ENCODE results near the gene PTPRE. TPM values are rescaled to one million over a fixed set of nuclear protein-coding genes. Genes with fewer than 3 reads are reported as not detected.

PTPRE gene
- total RNA-seq, 1 donor from 2014 or later = 13.8 TPM

DNA sequence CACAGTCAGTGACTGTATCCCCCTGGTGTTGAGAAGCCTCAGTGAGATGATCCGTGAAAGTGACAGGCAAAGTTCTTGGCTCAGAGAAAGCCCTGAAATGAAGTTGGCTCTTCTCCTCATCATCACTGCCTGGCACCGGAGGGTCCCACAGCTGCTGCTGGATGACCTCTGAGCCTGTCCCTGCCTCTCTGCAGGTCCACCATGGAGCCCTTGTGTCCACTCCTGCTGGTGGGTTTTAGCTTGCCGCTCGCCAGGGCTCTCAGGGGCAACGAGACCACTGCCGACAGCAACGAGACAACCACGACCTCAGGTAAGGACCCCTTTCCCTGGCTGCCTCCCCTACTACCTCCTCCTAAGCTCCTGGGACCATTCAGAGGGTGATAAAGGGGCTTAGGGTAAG, 133.8 kb downstream of the PTPRE start:
- Histone ChIP-seq H3K9me3 (replicated peaks) (no peaks in the 10 kb centered on the region), H3K36me3 (no peaks in the 10 kb centered on the region), H3K27ac (replicated peaks) (no peak overlapping the region), H3K27me3 (ENCODE audit: low read depth) (no peaks in the 10 kb centered on the region), H3K4me1 (peaks cover 25% of the 10 kb centered on the region), H3K4me3 (no peak overlapping the region)
- no peak for DNase-seq
- TF ChIP-seq, protein P1, sequence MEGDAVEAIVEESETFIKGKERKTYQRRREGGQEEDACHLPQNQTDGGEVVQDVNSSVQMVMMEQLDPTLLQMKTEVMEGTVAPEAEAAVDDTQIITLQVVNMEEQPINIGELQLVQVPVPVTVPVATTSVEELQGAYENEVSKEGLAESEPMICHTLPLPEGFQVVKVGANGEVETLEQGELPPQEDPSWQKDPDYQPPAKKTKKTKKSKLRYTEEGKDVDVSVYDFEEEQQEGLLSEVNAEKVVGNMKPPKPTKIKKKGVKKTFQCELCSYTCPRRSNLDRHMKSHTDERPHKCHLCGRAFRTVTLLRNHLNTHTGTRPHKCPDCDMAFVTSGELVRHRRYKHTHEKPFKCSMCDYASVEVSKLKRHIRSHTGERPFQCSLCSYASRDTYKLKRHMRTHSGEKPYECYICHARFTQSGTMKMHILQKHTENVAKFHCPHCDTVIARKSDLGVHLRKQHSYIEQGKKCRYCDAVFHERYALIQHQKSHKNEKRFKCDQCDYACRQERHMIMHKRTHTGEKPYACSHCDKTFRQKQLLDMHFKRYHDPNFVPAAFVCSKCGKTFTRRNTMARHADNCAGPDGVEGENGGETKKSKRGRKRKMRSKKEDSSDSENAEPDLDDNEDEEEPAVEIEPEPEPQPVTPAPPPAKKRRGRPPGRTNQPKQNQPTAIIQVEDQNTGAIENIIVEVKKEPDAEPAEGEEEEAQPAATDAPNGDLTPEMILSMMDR (IDR thresholded peaks at IDR 0.05; ENCODE audit: borderline replicate concordance) = no peak
- intact Hi-C loops (cut with micrococcal nuclease) = no loop called here

DNA sequence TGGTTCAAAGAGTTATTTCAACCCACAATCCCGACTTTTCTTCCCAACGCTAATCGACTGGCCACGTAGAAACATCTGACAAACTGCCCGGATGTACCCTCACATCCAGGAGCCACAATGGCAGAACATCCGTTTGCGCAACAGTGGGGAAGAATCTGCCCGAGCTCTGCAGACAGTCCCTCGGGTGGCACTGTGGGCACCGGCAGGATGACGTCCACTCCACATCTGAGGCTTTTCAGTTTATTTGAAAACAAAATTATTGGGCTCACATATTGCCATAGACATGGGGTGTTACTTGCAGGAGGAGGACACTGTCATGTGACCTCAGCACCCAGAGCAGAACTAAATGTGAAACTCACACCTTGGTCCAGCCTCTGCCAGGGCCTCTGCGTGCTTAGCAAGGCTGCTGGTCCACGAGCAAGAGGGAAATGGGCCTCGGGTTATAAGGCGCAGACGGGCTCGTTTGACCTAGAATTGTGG, 135.3 kb downstream of the PTPRE start:
- no peaks in the 10 kb centered on the region for H3K27me3 ChIP-seq (ENCODE audit: low read depth)
- no peaks in the 10 kb centered on the region for H3K36me3 ChIP-seq
- intact Hi-C loops (cut with micrococcal nuclease) = no loop called here
- TF ChIP-seq, protein P1 (IDR thresholded peaks at IDR 0.05; ENCODE audit: borderline replicate concordance) = no peak
- no peaks in the 10 kb centered on the region for H3K9me3 ChIP-seq (replicated peaks)
- no peak for DNase-seq
- peaks cover 30% of the 10 kb centered on the region for H3K4me1 ChIP-seq
- H3K27ac ChIP-seq (replicated peaks) = no peak overlapping the region
- no peak overlapping the region for H3K4me3 ChIP-seq

DNA sequence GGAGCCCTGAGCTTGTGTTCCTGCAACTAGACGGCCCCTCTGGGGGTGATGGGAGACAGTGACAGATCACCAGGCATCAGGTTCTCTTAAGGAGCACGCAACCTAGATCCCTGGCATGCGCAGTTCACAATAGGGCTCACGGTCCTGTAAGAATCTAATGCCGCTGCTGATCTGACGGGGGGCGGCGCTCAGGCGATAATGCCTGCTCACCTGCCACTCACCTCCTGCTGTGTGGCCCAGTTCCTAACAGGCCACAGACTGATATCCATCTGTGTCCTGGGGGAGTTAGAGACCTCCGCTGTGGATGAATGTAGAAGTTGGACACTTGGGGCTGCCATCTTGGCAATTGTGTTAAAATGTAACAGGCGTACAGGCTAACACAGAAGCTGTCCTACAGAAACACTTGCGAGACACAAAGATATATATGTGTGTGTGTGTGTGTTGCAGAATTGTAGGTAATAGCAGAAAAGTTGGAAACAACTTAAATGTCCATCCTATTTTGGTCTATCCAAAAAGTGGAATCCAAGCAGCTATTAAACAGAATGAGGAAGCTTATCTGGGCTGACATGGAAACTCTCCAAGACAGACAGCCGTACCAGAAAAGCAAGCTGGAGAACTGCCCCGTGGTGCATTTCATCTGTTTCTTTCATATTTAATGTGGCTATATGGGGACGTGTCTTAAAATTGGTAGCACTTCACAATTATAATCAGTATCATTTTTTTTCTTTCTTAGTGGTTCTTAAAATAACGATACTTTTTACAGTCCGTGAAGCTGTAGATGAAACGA, 136.5 kb downstream of the PTPRE start:
- Histone ChIP-seq H3K36me3 (no peaks in the 10 kb centered on the region), H3K4me1 (peaks cover 39% of the 10 kb centered on the region), H3K9me3 (replicated peaks) (no peaks in the 10 kb centered on the region), H3K27me3 (ENCODE audit: low read depth) (no peaks in the 10 kb centered on the region), H3K4me3 (no peak overlapping the region), H3K27ac (replicated peaks) (no peak overlapping the region)
- DNase-seq = no peak
- TF ChIP-seq, protein P1 (IDR thresholded peaks at IDR 0.05; ENCODE audit: borderline replicate concordance) = no peak
- intact Hi-C loops (cut with micrococcal nuclease) = no loop called here

DNA sequence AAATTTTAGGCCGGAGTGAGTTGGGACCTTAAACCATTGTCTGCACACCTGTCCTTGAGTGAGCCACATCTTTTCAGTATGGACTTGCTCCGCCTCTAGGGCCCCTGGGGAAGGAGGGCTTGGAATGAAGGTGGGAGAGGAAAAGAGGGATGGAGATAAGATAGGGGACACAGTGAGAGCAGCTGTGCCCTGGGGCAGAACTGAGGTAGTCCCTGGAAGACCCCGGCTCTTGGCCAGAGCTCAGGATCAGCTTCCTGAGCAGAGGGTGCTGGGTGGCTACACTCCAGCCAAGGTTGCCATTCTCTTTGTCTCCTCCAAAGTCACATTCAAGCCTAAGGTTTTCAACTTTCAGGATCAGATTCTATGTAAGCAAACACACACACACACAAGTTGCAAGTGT, 137.3 kb downstream of the PTPRE start:
- H3K4me3 ChIP-seq = no peak overlapping the region
- intact Hi-C loops (cut with micrococcal nuclease) = no loop called here
- no peak for DNase-seq
- no peak overlapping the region for H3K27ac ChIP-seq (replicated peaks)
- H3K4me1 ChIP-seq = peaks cover 47% of the 10 kb centered on the region
- no peaks in the 10 kb centered on the region for H3K27me3 ChIP-seq (ENCODE audit: low read depth)
- TF ChIP-seq, protein P1 (IDR thresholded peaks at IDR 0.05; ENCODE audit: borderline replicate concordance) = no peak
- H3K36me3 ChIP-seq = no peaks in the 10 kb centered on the region
- H3K9me3 ChIP-seq (replicated peaks) = no peaks in the 10 kb centered on the region

DNA sequence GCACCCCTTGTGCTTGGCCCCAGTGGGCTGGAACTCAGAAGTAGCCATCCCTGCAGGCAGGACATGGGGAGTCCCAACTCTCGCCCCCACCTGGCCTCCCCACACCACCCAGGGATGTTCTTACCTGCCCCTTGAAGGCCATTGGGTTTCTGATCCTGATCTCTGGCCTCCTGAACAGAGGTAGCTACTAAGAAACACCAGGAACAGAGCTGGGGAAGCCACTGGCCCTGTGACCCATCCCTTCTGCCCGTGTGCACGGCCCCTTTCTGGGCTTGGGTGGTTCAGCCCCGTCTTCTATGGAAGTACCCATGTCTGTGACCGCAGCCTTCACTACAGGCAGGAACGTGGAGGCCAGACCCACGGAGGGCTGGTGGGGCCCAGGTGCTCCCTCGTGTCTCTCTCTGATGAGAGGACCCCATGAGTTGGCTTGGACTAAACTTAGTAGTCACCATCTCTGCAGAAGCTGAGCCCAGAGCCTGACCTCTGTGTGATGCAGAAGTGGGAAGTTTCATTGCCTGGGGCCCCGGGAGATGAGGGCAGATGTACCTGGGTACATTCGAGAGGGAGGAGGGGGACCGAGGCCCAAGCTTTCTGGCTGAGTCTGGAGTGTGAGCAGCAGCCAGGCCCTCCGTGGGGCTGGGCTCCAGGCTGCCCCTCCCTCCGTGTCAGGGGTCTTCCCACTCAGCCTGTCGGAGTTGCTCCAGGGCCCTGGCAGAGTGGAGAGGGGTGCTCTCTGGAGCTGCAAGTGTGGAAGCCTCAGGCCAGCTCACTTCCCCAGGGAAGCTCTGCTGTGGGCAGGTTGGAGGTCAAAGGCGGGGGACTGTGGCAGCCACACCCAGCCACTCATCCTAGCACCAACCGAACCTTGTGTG, 138.3 kb downstream of the PTPRE start:
- TF ChIP-seq, protein P1 (IDR thresholded peaks at IDR 0.05; ENCODE audit: borderline replicate concordance) = no peak
- Histone ChIP-seq H3K4me3 (no peak overlapping the region), H3K9me3 (replicated peaks) (no peaks in the 10 kb centered on the region), H3K27ac (replicated peaks) (no peak overlapping the region), H3K27me3 (ENCODE audit: low read depth) (no peaks in the 10 kb centered on the region), H3K36me3 (peaks cover 7% of the 10 kb centered on the region), H3K4me1 (peaks cover 49% of the 10 kb centered on the region)
- DNase-seq = no peak
- intact Hi-C loops (cut with micrococcal nuclease) = no loop called here
